HG03060 (cell line): ENCODE measurements around the gene KRT80.

Source experiments
- ATAC-seq: cut with Tn5 transposase; IDR thresholded peaks from one replicate; pipeline ENCODE4 v1.9.1; 2021; ENCODE audit warnings: low read depth, moderate number of reproducible peaks; ENCODE audit not compliant: unreplicated experiment

Gene KRT80

DNA sequence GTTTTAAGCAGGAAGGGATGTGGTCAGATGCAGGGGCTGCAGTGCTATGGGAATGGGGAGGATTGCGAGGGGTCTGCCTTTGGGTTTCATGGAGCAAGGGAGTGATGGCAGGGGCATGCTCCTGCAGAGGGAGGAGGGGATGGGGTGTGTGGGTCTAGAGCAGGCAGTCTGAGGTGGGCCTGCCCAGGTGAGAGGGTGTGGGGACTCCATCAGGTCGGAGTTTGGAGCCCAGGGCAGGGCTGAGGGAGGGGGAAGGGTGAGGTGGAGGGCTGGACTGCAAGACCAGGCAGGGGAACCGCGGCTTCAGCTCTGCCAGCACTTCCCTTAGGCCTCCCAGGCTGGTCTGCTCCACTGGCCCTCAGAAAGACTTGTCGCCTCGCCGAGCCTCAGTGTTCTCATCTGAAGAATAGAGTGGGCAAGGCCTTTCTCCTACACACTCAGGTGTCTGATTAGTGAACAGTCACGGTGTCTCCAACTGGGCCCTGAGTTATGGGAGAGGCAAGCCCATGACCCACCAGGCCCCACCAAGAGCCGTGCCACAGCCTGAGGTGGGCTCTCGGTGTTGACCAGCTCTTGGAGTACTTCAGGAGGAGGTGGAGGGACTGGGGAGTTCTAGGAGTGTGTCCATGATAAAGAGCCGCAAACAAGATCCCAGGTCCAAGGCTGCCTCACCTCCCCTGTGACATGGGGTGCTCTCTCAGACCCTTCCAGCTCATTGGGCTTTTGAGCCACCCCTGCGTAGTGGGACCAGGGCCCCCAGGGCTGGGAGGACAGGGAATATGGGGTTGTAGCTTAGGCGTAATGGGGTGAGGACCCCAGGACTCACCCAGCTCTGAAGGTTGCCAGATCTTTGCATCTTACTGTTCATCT, 20.1 kb upstream of the KRT80 start:
- ATAC-seq: no peak

DNA sequence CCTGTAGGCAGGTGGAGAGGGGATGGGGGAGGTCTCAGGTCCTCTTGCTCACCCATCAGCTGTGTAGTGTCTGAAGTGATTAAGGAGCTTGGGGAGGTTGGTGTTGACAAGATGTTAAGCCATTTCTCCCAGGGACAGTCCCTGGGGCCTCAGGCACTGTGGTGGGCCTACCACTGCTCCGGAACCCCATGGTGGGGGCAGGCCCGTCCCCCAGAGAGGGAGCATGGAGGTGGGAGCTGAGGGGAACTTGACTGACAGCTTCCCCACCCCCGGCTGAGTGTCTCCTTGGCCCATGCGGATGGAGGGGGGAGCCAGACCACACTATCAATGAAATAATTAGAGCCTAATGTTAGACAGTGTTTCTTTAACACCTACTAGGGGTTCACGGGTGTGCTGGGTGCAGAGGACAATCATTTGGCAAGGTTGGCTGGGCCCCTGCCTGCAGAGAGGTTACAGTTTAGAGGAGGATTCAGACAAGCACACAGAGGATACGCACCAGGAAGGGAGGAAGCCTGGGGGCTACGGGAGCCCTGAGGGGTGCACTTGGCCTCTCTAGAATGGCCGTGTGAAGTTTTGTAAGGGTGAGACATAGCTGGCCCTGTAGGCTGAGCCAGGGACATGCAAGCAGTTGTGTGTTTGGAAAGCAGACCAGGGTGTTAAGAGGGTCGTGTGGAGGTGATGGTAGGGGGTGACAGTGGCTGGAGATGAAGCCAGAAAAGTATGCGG, 19.3 kb upstream of the KRT80 start:
- ATAC-seq: no peak

DNA sequence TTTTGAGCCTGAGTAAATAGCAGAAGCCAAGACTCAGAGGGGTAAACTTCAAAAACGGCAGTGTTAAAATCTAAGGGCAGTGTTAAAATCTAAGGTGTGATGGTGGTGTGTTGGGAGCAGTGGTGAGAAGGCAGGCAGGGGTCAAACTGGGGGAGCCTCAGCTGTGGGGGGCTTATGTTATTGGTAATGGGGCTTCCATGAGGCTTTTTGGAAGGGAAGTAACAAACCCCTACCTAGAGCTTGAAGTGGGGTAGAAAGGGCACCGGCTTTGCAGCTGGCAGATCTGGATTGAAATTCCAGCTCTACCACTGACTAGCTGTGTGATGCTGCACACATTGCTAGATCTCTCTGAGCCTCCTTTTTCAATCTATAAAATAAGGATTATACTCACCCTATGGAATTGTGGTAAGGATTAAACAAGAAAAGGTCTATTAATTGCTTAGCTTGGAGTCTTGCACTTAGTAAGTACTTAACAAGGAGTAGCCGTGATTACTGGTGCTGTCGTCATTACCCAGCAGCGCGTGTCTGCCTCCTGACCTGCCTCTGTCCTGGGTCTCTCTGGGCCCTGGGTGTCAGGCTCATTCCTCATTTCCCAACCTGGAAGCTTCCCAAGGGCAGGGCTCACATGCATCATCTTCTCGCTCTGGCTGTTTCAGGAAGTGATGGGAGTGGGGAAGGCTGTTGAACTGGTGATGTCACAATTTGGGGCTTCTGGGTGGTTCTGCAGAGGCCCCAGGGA, 18.5 kb upstream of the KRT80 start:
- no peak for ATAC-seq

DNA sequence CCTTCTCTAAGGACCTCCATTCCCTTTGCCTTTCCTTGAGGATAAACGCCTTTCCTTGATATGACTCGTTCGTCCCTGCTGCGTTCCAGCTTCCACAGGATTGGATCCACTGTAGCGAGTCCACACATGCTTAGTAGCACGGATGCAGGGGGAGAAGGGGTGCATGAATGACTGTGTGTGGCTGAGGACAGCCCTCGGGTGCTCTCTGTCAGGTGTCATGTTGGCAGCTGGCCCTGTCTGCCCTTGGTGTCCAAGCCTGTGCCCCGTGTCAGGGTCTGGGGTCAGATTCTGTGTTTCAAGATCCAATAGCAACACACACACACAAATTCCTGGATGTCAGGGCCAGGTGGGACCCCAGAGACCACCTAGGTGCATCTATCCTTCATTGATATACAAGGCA, 17.5 kb upstream of the KRT80 start:
- ATAC-seq: no peak

DNA sequence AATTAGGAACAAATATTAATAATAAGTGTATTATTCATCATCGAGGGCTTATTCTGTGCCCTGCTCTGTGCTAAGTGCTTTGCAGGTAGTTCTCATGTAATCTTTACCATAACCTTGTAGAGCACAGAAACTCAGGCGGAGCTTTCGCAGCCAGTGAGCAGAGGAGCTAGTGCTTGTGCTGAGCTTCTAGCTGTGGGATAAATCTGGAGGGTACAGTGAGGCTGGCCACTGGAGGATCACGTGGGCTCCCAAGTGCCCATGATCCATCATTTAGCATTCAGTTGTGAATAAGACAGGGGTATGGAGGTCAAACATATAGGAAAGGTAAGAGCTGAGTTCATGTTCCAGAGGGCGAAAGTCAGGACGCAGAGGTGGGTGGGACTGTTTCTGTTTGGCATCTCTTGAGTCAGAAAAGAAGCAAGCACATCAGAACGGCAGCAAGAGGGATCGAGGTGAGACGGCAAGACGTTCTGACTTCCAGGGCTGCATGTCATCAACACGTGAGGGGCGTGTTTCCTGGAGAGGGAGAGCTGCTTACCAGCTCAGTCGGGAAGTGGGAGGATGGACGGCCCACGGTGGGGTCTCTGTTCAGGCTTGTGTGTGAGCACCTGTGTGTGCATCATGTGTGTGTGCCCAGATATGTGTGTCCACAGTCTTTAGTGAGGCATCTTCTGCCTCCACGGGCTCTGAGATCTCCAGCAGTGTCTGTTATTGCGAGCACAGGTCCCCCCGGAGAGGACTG, 16.8 kb upstream of the KRT80 start:
- ATAC-seq: no peak

DNA sequence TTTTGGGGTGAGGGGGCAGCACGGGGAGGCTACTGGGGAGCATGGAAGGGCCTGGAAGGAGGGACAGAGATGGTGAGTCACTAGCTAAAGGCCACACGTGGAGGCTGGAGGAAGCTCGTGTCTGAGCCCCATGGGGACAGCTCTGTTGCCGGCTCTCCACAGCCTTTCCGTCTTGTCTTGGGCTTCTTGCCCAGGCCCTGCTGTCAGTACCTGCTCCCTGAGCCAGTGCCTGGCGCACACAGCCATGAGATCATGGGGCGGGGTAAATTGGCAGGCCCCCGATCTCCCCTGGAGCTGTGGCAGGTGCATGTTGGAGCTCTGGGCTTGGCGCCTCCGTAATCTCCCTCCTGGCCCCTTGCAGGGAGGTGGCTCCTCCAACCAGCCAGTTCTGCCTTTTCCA, 16.1 kb upstream of the KRT80 start:
- ATAC-seq: no peak

DNA sequence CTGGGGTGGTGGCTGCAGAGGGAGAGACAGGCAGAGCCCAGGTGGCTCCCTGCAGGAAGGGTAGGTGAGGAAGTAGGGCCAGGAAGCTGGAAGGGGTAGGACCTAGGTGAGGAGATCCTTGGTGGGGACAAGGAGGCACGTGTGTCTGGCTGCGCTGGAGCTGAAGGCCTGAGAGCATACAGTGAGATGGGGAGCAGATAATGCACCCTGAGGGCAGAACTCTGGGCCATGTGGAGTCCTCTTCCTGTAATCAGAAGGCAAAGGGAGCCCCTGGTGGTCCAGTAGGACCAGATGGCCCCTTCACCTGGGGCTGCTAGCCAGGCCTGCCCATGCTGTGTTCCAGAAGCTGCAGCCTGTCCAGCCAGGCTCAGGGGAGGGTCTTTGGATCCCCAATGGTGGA, 15.3 kb upstream of the KRT80 start:
- no peak for ATAC-seq

DNA sequence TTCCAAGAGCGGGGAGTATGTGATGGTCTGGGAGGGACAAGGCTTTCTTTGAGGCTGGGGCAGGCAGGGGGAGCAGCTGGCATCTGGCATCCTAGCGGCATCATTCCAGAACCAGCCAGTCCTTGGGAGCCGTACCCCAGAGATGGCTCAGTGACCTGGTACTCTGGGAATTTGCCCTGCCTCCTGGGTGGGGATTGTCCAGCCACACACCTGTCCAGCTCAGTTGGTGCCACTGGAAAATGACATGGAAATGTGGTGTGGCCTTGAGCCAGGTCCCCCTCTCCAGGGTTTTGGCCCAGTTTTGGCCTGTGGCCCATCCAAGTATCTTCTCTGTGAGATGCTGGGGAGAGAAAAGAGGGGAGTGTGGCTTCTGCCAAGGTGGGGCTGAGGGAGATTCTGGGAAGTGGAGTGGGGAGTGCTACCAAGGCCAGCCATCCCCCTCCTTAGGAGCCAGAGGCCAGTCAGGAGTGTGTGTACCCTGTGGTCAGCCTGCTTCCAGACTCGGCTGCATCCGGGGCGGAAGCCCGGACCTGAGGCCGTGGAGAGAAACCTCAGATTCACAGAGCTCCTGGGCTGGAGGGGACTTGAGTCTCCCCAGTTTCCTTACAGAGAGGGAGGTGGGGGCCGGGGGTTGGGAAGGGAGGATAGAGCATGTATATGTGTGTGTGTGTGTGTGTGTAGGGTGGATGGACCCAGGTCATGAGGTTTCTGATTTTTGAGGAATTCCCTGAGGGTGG, 14.7 kb upstream of the KRT80 start:
- ATAC-seq: no peak

DNA sequence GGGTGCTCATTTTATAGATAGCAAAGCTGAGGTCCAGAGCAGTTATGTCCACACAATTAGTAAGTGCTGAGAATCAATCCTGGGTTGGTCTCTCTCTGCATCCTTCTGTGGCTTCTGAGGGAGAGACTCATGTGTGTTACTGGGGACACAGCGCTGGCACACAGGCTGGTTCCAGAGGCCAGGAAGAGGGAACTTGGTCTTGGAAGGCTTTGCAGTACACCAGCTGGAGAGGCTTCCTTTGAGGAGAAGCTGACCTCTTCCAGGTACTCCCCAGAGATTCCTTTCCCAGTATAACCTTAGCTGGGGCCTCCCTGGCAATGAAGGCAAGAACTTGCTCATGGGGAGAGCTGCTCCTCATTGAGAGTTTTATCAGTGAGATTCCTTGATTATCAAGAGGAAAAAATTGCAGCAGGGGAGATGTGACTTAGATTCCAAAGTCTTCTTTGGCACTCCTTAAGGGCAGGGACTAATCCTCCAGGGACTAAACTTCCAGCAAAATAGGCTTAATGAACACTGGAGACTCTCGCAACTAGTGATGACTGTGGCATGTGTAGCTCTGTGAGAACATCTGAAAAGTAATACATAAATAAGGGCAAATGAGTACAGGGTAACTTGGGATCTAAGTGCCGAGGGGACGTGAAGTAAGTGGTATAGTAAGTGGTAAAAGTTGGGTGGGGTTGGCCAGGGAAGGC, 13.9 kb upstream of the KRT80 start:
- ATAC-seq: no peak

DNA sequence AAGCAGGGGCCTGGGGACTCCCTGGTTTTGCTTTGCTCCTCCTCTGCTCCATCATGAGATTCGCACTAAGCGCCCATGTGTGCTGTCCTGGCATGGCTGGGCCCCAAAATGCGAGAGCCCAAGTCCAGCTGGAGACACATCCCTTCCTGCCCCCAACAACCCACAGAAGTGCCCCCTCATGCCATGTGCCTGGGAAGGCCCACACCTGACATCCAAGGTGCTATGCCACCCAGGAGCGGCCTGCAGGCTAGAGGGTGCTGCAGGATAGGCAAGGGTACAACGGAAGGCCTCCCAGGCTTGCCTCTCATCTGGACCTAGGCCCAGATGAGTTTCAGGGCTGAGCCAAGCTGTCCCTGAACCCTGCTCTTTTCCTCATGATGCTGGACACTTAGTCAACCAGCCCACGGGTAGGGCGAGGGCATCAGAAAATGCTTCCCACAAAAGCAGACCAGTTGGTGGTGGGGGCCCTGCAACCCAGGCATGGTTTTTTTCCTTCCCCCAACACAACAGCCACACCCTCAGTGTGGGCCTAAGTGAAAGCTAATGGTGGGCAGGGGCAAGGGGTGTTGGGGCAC, 13.2 kb upstream of the KRT80 start:
- ATAC-seq: no peak

DNA sequence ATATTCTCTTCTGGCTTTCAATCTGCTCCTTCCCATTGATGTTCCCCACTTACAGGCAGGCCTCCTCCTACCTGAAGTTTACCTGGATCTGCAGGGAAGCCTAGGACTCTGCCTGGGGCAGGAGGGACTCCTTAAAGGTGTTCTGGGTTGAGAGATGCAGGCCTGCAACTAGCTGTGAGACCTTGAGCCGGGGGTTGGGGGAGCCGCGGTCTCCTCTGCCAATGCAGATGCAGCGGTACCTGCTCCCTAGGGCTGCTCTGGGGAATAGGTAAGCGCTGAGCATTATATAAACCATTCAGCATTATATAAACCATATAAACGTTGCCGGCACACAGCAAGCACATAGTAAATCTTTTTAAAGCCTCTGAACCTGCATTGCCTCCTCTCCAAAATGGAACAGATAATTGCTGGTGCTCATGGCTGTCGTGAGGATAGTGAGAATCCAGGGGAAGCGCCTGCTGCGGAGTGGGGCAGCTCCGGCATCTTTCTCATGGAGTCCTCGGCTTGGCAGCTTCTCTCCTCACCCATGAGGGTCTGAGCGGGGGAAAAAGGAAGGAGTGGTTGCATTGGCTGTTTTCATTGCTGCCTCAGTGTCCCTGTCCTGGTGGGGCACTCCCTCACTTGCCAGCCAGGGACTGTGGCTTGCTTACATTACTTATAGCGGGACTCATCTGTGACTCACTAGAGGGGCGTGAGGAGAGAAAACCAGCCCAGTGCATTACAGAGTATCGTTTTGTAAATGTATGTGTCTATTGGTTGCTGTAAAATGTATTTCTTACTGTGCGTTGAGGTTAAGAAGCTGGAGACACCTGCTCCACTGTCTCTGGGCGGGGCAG, 12.5 kb upstream of the KRT80 start:
- no peak for ATAC-seq

DNA sequence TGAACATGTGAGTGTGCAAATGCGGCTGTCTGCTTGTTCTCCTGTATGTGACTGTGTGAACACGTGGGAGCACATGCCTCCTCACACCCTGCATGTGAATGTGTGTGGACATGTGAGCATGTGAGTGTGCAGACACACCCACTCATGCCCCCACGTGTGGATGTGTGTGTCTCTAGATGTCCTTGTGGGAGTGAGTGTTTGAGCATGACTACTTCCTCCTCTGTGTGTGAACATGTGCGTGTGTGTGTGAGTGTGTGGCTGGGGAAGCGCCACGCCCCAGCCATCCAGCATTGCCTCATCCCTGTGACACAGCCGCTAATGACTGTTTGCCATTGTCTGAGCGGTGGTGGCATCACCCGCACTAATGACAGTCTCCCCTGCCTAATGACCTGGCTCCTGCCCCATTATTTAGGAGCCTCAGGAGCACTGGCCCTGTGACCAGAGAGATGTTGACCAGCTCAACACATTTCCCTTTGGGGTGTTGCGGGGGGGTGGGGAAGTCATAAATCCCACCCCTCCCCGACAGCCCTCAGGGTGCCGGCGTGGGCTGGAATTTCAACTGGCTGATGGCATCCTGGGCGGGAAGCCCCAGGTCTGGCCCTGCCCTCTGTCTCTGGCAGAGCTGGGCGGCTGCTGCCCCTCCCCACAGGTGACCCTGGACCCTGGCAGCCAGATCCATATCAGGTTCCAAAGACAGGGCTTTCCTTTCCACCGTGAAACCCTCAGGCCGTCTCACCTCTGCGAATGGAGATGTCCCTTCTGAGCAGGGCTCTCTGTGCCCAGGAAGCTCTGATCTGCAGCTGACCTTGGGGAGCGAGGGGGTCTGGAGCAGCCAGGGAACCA, 11.5 kb upstream of the KRT80 start:
- ATAC-seq: no peak

DNA sequence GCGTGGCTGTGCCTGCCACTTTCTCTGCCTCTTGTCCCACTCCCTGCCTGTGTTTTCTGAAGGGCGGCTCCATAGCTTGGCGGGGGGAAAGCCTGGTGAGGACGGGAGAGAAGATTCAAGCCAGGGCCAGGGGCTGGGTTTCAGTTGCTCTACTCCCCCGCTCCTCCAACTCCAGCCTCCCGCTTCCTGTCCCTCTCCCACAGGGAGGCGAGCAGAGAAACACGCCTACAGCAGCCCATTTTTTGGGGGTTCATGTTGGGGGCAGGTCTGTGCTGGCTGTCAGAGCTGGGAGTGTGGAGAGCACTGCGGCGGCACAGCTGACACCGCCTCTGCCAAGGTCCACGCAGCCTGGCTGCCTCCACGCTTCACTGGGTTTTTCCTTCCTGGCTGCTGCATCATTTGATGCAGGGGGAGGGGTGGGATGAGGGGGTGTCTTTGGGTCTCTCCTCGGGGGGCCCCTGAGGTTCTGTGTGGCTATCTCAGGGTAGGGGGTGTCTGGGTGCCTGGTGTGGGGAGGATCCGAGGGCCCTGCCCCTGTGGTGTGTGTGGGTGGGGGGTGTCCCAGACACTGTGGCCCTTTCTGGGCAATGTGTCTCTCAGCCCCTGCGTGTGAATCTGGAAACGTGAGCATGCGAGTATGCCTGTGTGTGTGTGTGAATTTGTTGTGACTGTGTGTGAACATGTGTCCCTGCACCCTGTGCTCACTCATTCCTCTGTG, 10.7 kb upstream of the KRT80 start:
- ATAC-seq: no peak

DNA sequence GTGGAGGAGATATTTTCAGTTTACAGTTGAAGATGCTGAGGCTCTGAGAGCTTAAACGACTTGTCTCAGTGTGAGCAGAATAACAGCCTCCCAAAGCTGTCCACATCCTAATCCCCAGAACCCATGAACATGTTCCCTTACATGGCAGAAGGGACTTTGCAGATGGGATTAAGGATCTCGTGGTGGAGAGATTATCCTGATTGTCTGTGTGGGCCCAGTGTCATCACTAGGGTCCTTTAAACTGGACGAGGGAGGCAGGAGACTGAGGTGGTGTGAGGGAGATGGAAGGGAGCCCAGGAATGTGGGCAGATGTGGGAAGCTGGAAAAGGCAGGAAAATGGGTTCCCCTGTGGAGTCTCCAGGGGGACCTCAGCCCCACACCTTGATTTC, 9.6 kb upstream of the KRT80 start:
- ATAC-seq: no peak

DNA sequence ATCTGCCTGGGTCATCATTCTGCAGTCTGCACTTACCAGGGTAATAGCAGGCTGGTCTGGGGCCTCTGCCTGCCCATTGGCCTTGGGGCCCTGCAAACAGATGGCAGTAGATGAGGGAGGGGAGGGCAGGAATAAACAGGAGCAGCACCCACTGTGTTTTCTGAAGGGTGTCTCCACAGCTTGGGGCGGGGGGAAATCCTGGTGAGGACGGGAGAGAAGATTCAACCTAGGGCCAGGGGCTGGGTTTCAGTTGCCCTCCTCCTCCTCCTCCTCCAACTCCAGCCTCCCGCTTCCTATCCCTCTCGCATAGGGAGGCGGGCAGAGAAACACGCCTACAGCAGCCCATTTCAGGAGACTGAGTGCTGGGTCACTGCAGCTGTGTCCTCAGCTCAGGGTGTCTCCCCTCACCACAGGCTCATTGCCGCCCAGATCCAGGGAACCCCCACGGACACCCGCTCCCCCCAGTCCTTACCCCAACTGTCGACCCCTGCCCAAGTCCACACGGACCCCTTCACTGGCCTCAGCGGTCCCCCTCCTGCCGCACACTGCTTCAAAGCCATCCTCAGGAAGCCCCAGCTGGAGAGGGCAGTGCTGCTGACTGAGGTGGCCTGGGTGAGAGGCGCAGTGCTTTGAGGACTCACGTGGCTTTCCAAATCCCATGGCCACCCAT, 9.1 kb upstream of the KRT80 start:
- ATAC-seq: no peak

DNA sequence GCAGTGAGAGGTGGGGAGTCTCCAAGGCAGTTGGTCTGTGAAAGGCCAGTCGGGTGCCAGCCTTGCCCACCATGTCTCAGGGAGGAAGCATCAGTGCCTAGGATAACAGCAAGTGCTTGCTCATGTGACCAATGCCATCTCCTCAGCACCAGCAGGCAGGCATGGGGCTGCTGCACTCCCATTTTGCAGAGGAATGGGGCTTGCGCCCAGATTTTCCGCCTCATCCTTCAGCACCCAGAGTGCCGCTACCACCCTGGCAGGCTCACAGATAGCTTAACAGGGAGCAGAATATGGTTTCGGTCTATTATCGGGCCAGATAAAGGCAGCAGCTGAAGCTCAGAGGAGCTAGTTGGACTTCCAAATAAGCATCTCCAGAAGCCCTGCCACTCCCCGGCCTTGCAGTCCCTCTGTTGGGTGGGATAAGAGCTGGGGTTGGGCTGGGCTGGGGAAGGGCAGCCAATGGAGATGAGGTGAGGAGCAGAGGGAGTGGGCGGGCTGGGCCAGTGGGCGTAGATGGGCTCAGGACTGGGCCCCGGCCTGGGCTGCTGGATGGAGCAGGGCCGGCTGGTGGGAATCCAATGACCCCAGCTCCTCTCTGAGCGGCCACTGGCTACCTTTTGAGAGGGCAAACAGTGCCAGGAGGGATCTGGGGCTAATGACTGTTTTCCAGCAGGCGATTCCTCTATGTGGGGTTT, 8.4 kb upstream of the KRT80 start:
- ATAC-seq: no peak
